Panc1 (cell line): Measurements from ENCODE around the gene NTM.

ENCODE experiments used
- POLR2AphosphoS5 ChIP-seq: IDR thresholded peaks from 2 replicates; pipeline ENCODE4 v1.6.1; 2012; ENCODE audit warnings: mild to moderate bottlenecking, low read depth, low read length, moderate library complexity
- SIN3A ChIP-seq: IDR thresholded peaks from 2 replicates; pipeline ENCODE4 v1.6.1; 2012; ENCODE audit warnings: low read depth, mild to moderate bottlenecking, low read length, moderate library complexity, borderline replicate concordance; ENCODE audit not compliant: insufficient read depth
- TCF7L2 ChIP-seq: IDR thresholded peaks from 2 replicates; pipeline ENCODE4 v1.6.1; 2011; ENCODE audit warnings: mild to moderate bottlenecking, low read depth, low read length, inconsistent platforms
- TF ChIP-seq, protein P1 (sequence below): fragments of 450-650 bp; IDR thresholded peaks from 2 replicates; pipeline ENCODE4 v1.5.1; 2017; ENCODE audit warnings: mild to moderate bottlenecking
- TF ChIP-seq, protein P2 (sequence below), 2 experiments: IDR thresholded peaks; 2 replicates each; pipeline ENCODE4 v1.6.1; 2011 to 2012; ENCODE audit warnings: low read depth in 2 of 2, control low read depth in 1 of 2, low read length in 1 of 2, mild to moderate bottlenecking in 1 of 2, moderate library complexity in 1 of 2; ENCODE audit not compliant: insufficient read depth in 1 of 2

GRCh38 chr11:132367293-132367692 is 996.9 kb downstream of the NTM start:
- TF ChIP-seq, protein P1, sequence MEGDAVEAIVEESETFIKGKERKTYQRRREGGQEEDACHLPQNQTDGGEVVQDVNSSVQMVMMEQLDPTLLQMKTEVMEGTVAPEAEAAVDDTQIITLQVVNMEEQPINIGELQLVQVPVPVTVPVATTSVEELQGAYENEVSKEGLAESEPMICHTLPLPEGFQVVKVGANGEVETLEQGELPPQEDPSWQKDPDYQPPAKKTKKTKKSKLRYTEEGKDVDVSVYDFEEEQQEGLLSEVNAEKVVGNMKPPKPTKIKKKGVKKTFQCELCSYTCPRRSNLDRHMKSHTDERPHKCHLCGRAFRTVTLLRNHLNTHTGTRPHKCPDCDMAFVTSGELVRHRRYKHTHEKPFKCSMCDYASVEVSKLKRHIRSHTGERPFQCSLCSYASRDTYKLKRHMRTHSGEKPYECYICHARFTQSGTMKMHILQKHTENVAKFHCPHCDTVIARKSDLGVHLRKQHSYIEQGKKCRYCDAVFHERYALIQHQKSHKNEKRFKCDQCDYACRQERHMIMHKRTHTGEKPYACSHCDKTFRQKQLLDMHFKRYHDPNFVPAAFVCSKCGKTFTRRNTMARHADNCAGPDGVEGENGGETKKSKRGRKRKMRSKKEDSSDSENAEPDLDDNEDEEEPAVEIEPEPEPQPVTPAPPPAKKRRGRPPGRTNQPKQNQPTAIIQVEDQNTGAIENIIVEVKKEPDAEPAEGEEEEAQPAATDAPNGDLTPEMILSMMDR, result no peak
- TF ChIP-seq POLR2AphosphoS5 (no peak), TCF7L2 (no peak), SIN3A (no peak)
- TF ChIP-seq, protein P2, sequence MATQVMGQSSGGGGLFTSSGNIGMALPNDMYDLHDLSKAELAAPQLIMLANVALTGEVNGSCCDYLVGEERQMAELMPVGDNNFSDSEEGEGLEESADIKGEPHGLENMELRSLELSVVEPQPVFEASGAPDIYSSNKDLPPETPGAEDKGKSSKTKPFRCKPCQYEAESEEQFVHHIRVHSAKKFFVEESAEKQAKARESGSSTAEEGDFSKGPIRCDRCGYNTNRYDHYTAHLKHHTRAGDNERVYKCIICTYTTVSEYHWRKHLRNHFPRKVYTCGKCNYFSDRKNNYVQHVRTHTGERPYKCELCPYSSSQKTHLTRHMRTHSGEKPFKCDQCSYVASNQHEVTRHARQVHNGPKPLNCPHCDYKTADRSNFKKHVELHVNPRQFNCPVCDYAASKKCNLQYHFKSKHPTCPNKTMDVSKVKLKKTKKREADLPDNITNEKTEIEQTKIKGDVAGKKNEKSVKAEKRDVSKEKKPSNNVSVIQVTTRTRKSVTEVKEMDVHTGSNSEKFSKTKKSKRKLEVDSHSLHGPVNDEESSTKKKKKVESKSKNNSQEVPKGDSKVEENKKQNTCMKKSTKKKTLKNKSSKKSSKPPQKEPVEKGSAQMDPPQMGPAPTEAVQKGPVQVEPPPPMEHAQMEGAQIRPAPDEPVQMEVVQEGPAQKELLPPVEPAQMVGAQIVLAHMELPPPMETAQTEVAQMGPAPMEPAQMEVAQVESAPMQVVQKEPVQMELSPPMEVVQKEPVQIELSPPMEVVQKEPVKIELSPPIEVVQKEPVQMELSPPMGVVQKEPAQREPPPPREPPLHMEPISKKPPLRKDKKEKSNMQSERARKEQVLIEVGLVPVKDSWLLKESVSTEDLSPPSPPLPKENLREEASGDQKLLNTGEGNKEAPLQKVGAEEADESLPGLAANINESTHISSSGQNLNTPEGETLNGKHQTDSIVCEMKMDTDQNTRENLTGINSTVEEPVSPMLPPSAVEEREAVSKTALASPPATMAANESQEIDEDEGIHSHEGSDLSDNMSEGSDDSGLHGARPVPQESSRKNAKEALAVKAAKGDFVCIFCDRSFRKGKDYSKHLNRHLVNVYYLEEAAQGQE (IDR thresholded peaks at IDR 0.05; ENCODE audit: insufficient read depth in 1 of 2, low read depth in 2 of 2, low read length in 1 of 2), result no peak
